Neural cell (in vitro differentiated cells): ENCODE measurements around the gene TUBGCP2.

Source experiments
- EZH2 ChIP-seq: fragments of 200-600, 300-800 bp; shearing (Covaris generic), sonication (generic); IDR thresholded peaks from 2 replicates; pipeline ENCODE4 v1.6.1; 2014; ENCODE audit warnings: antibody characterized with exemption, low read length, borderline replicate concordance, mild to moderate bottlenecking; ENCODE audit not compliant: insufficient read depth, poor library complexity, severe bottlenecking
- TF ChIP-seq, protein P1 (sequence below): fragments of 450-650 bp; IDR thresholded peaks from 2 replicates; pipeline ENCODE4 v1.5.1; 2014; ENCODE audit warnings: antibody characterized with exemption, mild to moderate bottlenecking, moderate library complexity; ENCODE audit not compliant: poor library complexity, severe bottlenecking

DNA sequence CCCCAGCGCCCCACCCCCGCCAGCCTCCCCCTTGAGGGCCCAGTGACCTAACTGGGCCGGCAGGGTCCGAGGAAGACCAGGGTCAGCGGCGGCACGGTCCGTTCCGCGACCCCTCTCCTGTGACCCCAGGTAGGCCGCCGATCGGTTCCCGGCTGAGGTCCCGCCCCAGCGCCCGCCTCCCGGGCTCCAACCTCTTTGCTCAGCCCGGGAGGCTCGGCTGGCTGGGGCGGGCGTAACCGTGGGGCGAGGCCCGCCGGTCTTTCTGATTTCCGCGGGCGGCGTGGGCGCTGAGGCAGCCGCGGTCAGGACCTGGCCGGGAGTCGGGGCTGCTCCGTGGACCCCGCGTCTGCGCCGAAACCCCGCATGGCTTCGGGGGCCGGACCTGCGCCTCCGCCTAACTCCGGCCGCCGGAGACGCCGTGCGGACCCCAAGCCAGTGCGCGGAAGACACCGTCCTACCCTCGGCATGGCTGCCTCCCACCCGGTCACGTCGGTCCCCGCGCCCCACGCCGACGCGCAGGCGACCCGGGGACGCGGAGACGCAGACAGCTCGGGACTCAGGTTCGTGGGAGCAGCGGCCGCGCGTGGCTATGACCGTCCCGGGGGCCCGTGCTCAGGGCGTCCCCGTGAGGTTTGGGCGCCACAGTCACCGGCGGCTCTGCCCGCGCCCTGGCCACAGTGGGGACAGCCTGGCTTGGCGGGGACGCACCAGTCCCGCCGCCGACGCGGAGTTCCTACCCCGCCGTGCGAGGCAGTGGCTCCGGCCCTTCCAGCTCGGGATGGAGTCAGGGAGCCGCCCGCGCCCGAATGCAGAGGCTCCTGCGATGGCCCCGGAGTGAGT lies 72.1 kb downstream of the TUBGCP2 start:
- TF ChIP-seq, protein P1, sequence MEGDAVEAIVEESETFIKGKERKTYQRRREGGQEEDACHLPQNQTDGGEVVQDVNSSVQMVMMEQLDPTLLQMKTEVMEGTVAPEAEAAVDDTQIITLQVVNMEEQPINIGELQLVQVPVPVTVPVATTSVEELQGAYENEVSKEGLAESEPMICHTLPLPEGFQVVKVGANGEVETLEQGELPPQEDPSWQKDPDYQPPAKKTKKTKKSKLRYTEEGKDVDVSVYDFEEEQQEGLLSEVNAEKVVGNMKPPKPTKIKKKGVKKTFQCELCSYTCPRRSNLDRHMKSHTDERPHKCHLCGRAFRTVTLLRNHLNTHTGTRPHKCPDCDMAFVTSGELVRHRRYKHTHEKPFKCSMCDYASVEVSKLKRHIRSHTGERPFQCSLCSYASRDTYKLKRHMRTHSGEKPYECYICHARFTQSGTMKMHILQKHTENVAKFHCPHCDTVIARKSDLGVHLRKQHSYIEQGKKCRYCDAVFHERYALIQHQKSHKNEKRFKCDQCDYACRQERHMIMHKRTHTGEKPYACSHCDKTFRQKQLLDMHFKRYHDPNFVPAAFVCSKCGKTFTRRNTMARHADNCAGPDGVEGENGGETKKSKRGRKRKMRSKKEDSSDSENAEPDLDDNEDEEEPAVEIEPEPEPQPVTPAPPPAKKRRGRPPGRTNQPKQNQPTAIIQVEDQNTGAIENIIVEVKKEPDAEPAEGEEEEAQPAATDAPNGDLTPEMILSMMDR, result no peak
- TF ChIP-seq EZH2, result peak; percentile 85
